ENCODE results near the gene MAP4K3. TPM values are rescaled to one million over a fixed set of nuclear protein-coding genes. Genes with fewer than 3 reads are reported as not detected.

MAP4K3 gene
- polyA plus RNA-seq, 2 of the 4 experiments (the other 2 are of a cell fraction), result 15.8 to 44.6 TPM

GRCh38 chr2:39301352-39301751 is 135.7 kb downstream of the MAP4K3 start:
- Histone ChIP-seq H3K27ac (no peak overlapping the region), H3K4me1 (no peaks in the 10 kb centered on the region), H3K4me3 (no peak overlapping the region), H3K9me3 (no peaks in the 10 kb centered on the region), H3K4me2 (no peak overlapping the region)
- ChIA-PET POLR2A (no interaction called here), CTCF (no interaction called here)
- no peak for FAIRE-seq
- ATAC-seq, result no peak
- no peak for DNase-seq (ENCODE audit: low read depth in 1 of 2, low spot score in 1 of 2)
- 93% methylated on average over 6 of the region's 6 CpGs for WGBS (ENCODE audit: missing lambda C conversion rate)
- TF ChIP-seq HDAC2 (IDR thresholded peaks at IDR 0.05) (no peak), KDM1A (IDR thresholded peaks at IDR 0.05; ENCODE audit: low read depth) (no peak), PBX3 (IDR thresholded peaks at IDR 0.05) (no peak), ZSCAN20 (CRISPR knock-in tag; IDR thresholded peaks at IDR 0.05) (no peak), SREBF2 (IDR thresholded peaks at IDR 0.05) (no peak), ESRRA (IDR thresholded peaks at IDR 0.05; ENCODE audit: borderline replicate concordance, low read length) (no peak), FOSL2 (IDR thresholded peaks at IDR 0.05) (no peak), FOSL2 (CRISPR knock-in tag; IDR thresholded peaks at IDR 0.05) (no peak), RARB (CRISPR knock-in tag; IDR thresholded peaks at IDR 0.05) (no peak), HOXB5 (CRISPR knock-in tag; IDR thresholded peaks at IDR 0.05) (no peak)

GRCh38 chr2:39300044-39300978 is 136.8 kb downstream of the MAP4K3 start:
- POLR2A ChIA-PET, result no interaction called here
- DNase-seq (ENCODE audit: low read depth in 1 of 2, low spot score in 1 of 2) (no peak), FAIRE-seq (no peak), ATAC-seq (no peak)
- WGBS (ENCODE audit: missing lambda C conversion rate), result 83% methylated on average over 8 of the region's 8 CpGs
- Histone ChIP-seq H3K27ac (no peak overlapping the region), H3K9me3 (no peaks in the 10 kb centered on the region), H3K4me1 (no peaks in the 10 kb centered on the region), H3K4me3 (no peak overlapping the region), H3K4me2 (no peak overlapping the region)
- no peak for TF ChIP-seq POLR2A (IDR thresholded peaks at IDR 0.05; ENCODE audit: low read length)
- no peak for TF ChIP-seq CTCF (IDR thresholded peaks at IDR 0.05)
- TF ChIP-seq HOXB5 (CRISPR knock-in tag; IDR thresholded peaks at IDR 0.05), result no peak
- no peak for TF ChIP-seq NR3C1 (IDR thresholded peaks at IDR 0.05)
- no peak for TF ChIP-seq PBX3 (IDR thresholded peaks at IDR 0.05)
- TF ChIP-seq RNF2 (IDR thresholded peaks at IDR 0.05; ENCODE audit: borderline replicate concordance, low read depth), result no peak
- TF ChIP-seq NPAS2 (CRISPR knock-in tag; IDR thresholded peaks at IDR 0.05; ENCODE audit: borderline replicate concordance), result no peak
- CTCF ChIA-PET, result no interaction called here

GRCh38 chr2:39290433-39290832 is 146.7 kb downstream of the MAP4K3 start:
- ATAC-seq (no peak), FAIRE-seq (no peak), DNase-seq (ENCODE audit: low read depth in 1 of 2, low spot score in 1 of 2) (no peak)
- H3K4me2 ChIP-seq, result no peak overlapping the region
- POLR2A ChIA-PET, result no interaction called here
- no peak overlapping the region for H3K4me3 ChIP-seq
- CTCF ChIA-PET, result interaction anchor here (0.7 kb wide), 2 partner anchors 8 to 446 kb away, joined by 3 to 4 read pairs; no protein-coding TSS in a partner anchor
- no peak overlapping the region for H3K27ac ChIP-seq
- H3K4me1 ChIP-seq, result no peaks in the 10 kb centered on the region
- WGBS (ENCODE audit: missing lambda C conversion rate), result 93% methylated on average over 6 of the region's 6 CpGs
- no peaks in the 10 kb centered on the region for H3K9me3 ChIP-seq
- TF ChIP-seq HES2 (IDR thresholded peaks at IDR 0.05) (no peak), ZSCAN20 (CRISPR knock-in tag; IDR thresholded peaks at IDR 0.05) (no peak), ELK1 (IDR thresholded peaks at IDR 0.05; ENCODE audit: low read depth, low read length) (no peak), ATOH8 (CRISPR knock-in tag; IDR thresholded peaks at IDR 0.05; ENCODE audit: low read depth) (no peak), HEYL (CRISPR knock-in tag; IDR thresholded peaks at IDR 0.05) (no peak), PBX3 (IDR thresholded peaks at IDR 0.05) (no peak), FOSB (CRISPR knock-in tag; IDR thresholded peaks at IDR 0.05) (no peak), PHF8 (IDR thresholded peaks at IDR 0.05; ENCODE audit: borderline replicate concordance, low read depth) (no peak), HOXB13 (CRISPR knock-in tag; IDR thresholded peaks at IDR 0.05; ENCODE audit: low read depth) (no peak), FOXS1 (CRISPR knock-in tag; IDR thresholded peaks at IDR 0.05) (no peak), EHF (CRISPR knock-in tag; IDR thresholded peaks at IDR 0.05) (no peak), KDM1A (IDR thresholded peaks at IDR 0.05; ENCODE audit: low read depth) (no peak)
